GM12892 (cell line): ENCODE results near the gene SEMA3A.
"Not testable (repeated sequence)": the region's sequence is repeated elsewhere in the genome, so short reads cannot be mapped to it uniquely, and the experiment has no call there.

Experiments
- DNase-seq: peaks from one replicate; pipeline ENCODE4 v3.0.0; 2011; ENCODE audit not compliant: insufficient read length
- FAIRE-seq: peaks from 2 replicates; lab custom pipeline; 2011; peaks lifted over from hg19 to GRCh38; lab: Jason Lieb, UNC
- POLR2A ChIP-seq: IDR thresholded peaks from 2 replicates; pipeline ENCODE4 v1.6.1; 2011; ENCODE audit warnings: low read depth, low read length, control low read depth
- POLR2AphosphoS5 ChIP-seq: IDR thresholded peaks from 2 replicates; pipeline ENCODE4 v1.6.1; 2011; ENCODE audit warnings: low read depth, low read length, control low read depth
- TAF1 ChIP-seq: IDR thresholded peaks from 2 replicates; pipeline ENCODE4 v1.6.1; 2011; ENCODE audit warnings: low read depth, mild to moderate bottlenecking, control low read depth, low read length, borderline replicate concordance

SEMA3A gene

GRCh38 chr7:84070770-84071169 lies 123.8 kb downstream of the SEMA3A start:
- DNase-seq (no peak), FAIRE-seq (no peak)
- TF ChIP-seq POLR2A (no peak), POLR2AphosphoS5 (no peak), TAF1 (no peak)

- no peak for FAIRE-seq
- no peak for DNase-seq
These were observed 124.5 kb downstream of the SEMA3A start for GRCh38 chr7:84069999-84070500.

GRCh38 chr7:84069033-84069432 lies 125.6 kb downstream of the SEMA3A start:
- no peak for FAIRE-seq
- DNase-seq = no peak
- no peak for TF ChIP-seq POLR2A
- no peak for TF ChIP-seq TAF1
- TF ChIP-seq POLR2AphosphoS5 = no peak

More at GRCh38 chr7:84069999-84070500, 124.5 kb downstream of the SEMA3A start:
- TF ChIP-seq POLR2A = no peak
- no peak for TF ChIP-seq POLR2AphosphoS5
- no peak for TF ChIP-seq TAF1

GRCh38 chr7:84062489-84062901 lies 132.1 kb downstream of the SEMA3A start:
- not testable (repeated sequence) for DNase-seq, FAIRE-seq

GRCh38 chr7:84060760-84061261 lies 133.8 kb downstream of the SEMA3A start:
- FAIRE-seq (no peak), DNase-seq (no peak)
- TF ChIP-seq POLR2A = no peak
- no peak for TF ChIP-seq POLR2AphosphoS5
- no peak for TF ChIP-seq TAF1

- no peak for TF ChIP-seq POLR2AphosphoS5
- no peak for TF ChIP-seq TAF1
- TF ChIP-seq POLR2A = no peak
- FAIRE-seq = no peak
- no peak for DNase-seq
These were observed 134.6 kb downstream of the SEMA3A start for GRCh38 chr7:84060000-84060399.

GRCh38 chr7:84058311-84059076 lies 136.1 kb downstream of the SEMA3A start:
- FAIRE-seq (no peak), DNase-seq (no peak)
- TF ChIP-seq POLR2AphosphoS5 (no peak), TAF1 (no peak), POLR2A (no peak)

- DNase-seq (no peak), FAIRE-seq (no peak)
- TF ChIP-seq POLR2AphosphoS5 (no peak), POLR2A (no peak), TAF1 (no peak)
These were observed 137.0 kb downstream of the SEMA3A start for GRCh38 chr7:84057576-84057975.

- TF ChIP-seq TAF1 (no peak), POLR2A (no peak), POLR2AphosphoS5 (no peak)
- no peak for FAIRE-seq
- DNase-seq = no peak
These were observed 138.5 kb downstream of the SEMA3A start for GRCh38 chr7:84055904-84056605.

- DNase-seq, FAIRE-seq: not testable (repeated sequence)
These were observed 139.4 kb downstream of the SEMA3A start for GRCh38 chr7:84055199-84055598.

- no peak for FAIRE-seq
- TF ChIP-seq TAF1 (no peak), POLR2AphosphoS5 (no peak), POLR2A (no peak)
- no peak for DNase-seq
These were observed 145.3 kb downstream of the SEMA3A start for GRCh38 chr7:84049071-84049836.

- no peak for TF ChIP-seq TAF1
- TF ChIP-seq POLR2A = no peak
- no peak for TF ChIP-seq POLR2AphosphoS5
- no peak for DNase-seq
- no peak for FAIRE-seq
These were observed 147.5 kb downstream of the SEMA3A start for GRCh38 chr7:84047085-84047484.

- FAIRE-seq (no peak), DNase-seq (no peak)
- TF ChIP-seq POLR2AphosphoS5 (no peak), POLR2A (no peak), TAF1 (no peak)
These were observed 149.8 kb downstream of the SEMA3A start for GRCh38 chr7:84044834-84045233.
